PFSK-1 (cell line): Measurements from ENCODE around the gene ATAD1.

Experiments used
- FOXP2 ChIP-seq: optimal IDR thresholded peaks from 2 replicates; pipeline ENCODE3; 2011; ENCODE audit warnings: borderline replicate concordance, control low read depth, inconsistent platforms; ENCODE audit not compliant: insufficient read depth; ENCODE audit errors: extremely low read length, extremely low read depth
- POLR2AphosphoS5 ChIP-seq: IDR thresholded peaks from 2 replicates; pipeline ENCODE4 v1.6.1; 2012; ENCODE audit warnings: low read depth, mild to moderate bottlenecking, control low read depth, low read length, moderate library complexity
- REST ChIP-seq, 2 experiments: IDR thresholded peaks; 2 replicates each; pipeline versions ENCODE4 v1.6.1 to v1.8.0; 2011 to 2012; ENCODE audit warnings: low read depth in 2 of 2, low read length in 2 of 2, control low read depth in 1 of 2, inconsistent platforms in 1 of 2, mild to moderate bottlenecking in 1 of 2, moderate library complexity in 1 of 2; ENCODE audit not compliant: insufficient read depth in 1 of 2
- SIN3A ChIP-seq: IDR thresholded peaks from 2 replicates; pipeline ENCODE4 v1.6.1; 2012; ENCODE audit warnings: mild to moderate bottlenecking, low read length, moderate library complexity, borderline replicate concordance; ENCODE audit not compliant: insufficient read depth
- TAF1 ChIP-seq: IDR thresholded peaks from 2 replicates; pipeline ENCODE4 v1.6.1; 2012; ENCODE audit warnings: low read length, control low read depth, borderline replicate concordance; ENCODE audit not compliant: insufficient read depth

GRCh38 chr10:87864496-87865059 lies 46.6 kb upstream of the ATAD1 start:
- no peak for TF ChIP-seq POLR2AphosphoS5
- TF ChIP-seq REST (IDR thresholded peaks at IDR 0.05; ENCODE audit: insufficient read depth in 1 of 2, low read depth in 2 of 2, low read length in 2 of 2), result no peak
- TF ChIP-seq TAF1, result no peak
- TF ChIP-seq SIN3A, result peak; percentile 30; the same call in 1 of the 2 replicates
- no peak for TF ChIP-seq FOXP2
